Medulla oblongata (tissue), 1 donor: ENCODE measurements around the gene STX16.
A peak's percentile ranks its signal among the peaks of the same experiment; 100 is the strongest.

Experiments
- DNase-seq: peaks from one replicate; pipeline ENCODE4 v3.0.0-alpha.2; 2015; ENCODE audit errors: extremely low spot score

Gene STX16

DNA sequence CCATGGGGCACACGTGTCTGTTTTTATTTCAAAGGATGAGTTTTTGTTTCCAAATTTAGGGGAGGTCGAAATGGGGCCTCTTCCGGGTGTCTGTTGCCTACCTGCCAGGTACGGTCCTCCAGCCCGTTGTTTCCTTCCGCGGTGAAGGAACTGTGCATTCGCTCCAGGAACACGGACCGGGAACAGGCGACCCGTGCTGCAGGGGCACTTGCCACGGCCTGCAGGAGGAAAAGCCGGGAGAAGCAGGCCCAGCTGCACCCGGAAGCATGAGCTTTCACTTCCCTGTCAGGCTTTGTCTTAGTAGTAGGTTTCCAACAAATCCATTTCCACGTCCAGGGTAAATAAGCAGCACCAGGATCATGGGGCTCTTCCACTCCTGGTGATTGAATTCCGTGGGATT lies 24.6 kb downstream of the STX16 start:
- no peak for DNase-seq

DNA sequence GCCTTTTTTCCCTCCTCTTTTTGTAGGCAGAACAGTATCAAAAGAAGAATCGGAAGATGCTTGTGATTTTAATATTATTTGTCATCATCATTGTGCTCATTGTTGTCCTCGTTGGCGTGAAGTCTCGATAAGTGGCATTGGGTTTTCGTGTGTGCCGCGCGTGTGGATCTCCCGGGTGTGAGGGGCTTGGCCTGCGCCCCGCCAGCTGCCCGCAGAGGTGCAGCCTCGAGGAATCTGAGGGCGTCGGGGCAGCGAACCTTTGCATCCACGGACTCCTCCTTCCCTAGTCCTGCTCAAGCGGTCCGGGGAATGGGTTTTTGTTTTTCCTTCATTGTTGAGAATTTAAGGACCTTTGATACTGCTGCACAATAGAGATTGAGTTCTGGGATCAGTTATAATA lies 25.1 kb downstream of the STX16 start:
- no peak for DNase-seq

DNA sequence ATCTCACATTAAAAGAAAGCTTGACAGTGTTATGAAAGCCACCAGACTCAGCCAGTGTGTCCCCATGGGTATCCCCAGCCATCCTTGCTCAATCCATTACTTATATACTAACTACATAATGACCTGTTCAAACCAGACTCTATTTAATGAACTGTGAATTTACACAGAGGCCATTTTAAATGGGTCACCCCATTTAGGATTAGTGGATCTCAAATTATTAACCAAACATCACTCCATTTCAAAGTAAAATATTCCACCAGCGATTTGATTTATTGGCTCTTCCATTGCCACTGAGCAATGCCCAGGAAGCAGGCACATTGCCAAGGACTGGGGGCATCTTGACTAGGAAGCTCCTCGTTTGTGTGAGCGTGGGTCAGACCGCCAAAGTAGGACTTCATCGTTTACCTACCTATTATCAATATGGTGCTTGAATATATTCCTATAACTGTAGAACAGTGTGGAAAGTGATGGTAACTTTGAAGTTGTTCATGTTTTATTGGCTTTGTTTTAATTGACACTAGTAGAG lies 26.1 kb downstream of the STX16 start:
- no peak for DNase-seq

DNA sequence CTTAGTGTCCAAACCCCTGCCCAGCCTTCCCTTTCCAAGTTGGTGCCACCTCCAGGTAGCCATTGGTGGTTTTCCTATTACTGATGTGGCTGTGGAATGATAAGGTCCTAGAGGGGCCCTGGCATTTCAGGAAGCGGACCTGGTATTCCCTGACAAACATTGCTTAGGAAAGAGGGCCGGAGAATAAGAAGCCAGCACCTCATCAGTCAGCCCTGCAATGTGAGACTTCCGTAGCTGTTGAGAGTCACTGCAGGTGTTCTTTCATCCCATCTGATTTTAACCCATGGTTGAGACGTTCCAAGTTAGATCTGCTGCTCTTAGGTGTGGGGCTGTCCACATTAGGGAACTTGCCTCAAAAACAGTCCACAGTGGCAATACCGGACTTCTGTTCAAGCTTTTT lies 26.7 kb downstream of the STX16 start:
- no peak for DNase-seq

- DNase-seq, result no peak
Measured at GRCh38 chr20:58678806-58679205, 27.7 kb downstream of the STX16 start.

GRCh38 chr20:58682656-58683531 lies 31.8 kb downstream of the STX16 start:
- no peak for DNase-seq

DNA sequence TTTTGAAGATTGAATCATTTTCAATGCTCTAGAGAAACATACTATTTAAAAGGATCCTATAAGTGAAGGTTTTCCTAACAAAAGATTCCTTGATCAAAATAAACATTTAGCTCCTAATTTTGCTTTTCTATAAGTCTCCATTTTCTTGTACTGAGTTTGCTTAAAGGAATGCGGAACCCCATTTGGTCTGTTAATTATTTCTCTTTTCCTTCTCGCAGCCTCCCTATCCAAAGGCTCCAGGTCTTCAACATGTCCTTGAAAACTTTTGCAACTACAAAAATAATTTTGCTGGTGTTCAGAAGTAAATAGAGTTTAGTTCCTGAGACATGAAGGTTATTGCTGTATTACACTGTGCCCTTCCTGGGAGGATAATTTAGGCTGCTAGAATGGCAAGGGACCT lies 33.2 kb downstream of the STX16 start:
- DNase-seq, result no peak

DNA sequence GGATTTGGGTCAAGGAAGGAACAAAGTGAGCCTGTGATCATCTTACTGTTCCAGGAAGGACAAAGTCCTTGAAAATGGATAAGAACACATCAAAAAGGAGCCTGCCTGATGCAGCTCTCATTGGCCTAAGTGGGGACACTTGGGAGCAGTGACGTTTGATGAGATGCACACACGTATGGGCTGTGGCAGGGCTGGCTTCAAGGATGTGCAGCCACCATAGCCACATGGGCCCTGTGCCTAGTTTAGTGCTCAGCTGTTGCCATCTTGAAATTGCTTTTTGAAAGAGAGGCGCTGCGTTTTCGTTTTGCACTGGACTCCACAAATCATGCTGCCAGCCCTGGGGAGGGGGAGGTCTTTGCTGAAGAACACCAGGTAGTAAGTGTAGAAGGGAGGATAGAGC lies 34.9 kb downstream of the STX16 start:
- DNase-seq, result no peak

DNA sequence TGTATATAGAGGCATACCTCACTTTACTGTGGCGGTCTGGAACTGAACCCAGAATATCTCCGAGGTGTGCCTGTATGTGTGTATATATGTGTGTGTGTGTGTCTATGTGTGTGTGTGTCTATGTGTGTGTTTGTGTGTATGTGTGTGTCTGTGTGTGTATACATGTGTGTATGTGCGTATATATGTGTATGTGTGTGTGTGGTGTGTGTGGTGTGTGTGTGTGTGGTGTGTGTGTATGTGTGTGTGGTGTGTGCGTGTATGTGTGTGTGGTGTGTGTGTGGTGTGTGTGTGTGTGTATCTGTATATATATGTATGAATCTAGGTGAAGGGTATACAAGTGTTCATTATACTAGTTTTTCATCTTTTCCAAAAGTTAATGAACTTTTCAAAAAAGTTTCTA lies 37.3 kb downstream of the STX16 start:
- DNase-seq, result no peak

DNA sequence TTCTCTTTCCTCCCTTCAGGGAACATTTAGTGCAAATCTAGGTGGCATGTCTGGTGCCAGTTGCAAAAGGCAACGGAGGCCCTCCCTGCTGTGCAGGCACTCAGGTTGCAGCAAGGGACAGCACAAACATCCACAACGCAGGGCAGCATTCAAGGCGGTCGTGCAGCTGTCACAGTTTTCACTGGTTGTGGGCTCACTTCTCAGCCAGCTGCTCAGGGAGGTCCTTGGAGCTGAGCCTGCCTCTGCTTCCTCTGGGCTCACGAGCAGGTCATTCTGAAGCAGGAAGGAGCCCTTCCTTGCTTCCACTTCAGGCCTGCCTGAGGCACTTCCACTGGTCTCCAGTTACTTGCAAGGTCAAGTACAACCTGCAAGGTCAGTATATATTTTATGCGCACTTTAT lies 37.8 kb downstream of the STX16 start:
- DNase-seq, result no peak

DNA sequence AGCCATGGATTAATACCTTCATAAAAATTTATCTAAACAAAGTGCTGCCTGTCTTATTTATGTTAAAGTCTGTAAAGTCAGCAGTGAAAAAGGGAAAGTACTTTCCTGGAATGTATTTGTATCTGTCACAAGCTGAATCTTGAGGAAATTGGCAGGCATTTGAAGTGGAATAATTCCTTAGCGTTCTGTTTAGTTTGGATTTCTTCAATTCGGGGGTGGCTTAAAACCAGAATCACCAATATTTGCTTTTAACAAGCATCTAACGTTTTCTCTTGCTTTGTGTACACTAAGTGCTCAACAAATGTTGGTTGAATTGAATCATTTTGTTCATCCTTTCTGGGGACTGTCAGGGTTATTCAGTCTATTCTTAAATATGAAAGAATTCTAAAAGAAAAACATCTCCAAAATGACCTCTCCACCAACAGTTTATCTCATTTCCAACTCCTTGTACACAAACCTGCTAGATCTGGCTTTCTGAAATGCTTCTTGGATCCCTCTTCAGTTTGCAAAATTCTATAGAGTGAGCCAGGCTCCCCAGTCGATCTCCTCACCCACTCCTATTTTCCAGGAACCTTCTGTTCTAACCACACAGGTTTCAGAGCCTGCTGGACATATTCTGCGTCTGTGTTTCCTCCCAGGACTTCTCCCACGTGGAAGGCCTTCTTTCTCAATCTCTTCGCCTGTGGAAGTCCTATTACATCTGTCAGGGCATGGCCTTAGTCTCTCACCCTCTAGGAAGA lies 39.5 kb downstream of the STX16 start:
- no peak for DNase-seq

DNA sequence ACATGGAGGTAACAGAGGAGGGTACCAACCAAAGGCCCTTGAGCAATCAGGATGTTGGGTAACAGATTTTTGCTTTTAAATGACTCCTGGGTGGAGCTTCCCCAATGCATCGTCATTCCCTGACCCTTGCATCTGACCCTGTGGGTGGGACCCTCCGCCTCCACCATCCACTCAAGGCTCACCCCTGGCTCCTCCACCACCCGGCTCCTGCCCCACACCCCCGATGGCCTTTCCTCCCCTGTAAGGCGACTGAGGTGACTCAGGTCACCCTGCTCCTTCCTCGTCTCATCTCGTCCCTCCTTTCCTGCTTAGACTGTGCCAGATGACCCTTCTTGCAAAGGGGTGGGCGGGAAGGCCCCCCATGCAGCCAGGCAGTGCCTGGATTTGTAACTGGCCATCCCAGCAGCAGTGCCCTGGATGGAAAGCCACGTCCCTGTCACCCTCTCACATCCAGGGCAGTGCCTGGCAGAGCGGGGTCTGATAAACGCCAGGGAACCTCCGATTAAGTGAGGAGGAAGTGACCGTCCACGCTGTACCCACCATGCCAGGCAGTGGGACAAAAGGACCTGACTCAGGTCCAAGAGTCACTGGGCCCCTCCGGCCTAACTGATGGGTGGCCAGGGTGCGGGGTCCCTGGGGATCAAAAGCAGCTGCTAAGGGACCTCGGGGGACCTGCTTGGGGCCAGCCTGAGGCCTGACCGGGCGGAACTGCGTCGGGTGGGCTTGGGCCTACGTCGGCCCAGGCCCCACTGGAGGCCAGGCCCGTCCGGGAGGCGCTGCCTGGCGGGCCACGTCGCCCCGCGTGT lies 40.9 kb downstream of the STX16 start:
- DNase-seq, result peak; percentile 14

DNA sequence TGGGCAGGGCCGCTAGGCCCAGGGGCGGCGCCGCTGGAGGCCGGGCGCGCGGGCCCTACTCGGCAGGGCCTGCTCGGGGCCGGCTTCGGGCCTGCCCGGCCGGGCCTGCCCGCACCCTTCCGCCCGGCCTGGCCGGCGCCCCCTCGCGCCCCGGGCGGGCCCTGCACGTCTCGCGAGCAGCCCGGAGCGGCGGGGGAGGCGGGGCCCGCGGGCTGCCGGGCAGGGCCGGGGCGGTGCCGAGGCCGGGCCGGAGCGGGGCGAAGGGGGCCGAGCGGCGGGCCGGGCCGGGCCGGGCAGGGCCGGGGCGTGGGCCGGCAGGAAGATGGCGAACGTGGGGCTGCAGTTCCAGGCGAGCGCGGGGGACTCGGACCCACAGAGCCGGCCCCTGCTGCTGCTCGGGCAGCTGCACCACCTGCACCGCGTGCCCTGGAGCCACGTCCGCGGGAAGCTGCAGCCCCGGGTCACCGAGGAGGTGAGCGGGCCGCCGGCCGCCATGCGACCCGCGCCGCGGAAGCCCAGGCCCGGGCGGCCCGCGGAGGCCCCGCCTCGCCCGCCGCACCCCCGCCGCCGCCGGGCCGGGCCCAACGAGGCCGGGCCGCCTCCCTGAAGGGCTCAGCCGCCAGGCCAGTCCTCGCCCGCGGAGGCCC lies 41.6 kb downstream of the STX16 start, which contains the start of gene NPEPL1:
NPEPL1 (plus strand) TSS at position 222 of the 647 bp plus-strand sequence; CDS start at position 323, 101 bp downstream.
- DNase-seq, result peak; percentile 71

DNA sequence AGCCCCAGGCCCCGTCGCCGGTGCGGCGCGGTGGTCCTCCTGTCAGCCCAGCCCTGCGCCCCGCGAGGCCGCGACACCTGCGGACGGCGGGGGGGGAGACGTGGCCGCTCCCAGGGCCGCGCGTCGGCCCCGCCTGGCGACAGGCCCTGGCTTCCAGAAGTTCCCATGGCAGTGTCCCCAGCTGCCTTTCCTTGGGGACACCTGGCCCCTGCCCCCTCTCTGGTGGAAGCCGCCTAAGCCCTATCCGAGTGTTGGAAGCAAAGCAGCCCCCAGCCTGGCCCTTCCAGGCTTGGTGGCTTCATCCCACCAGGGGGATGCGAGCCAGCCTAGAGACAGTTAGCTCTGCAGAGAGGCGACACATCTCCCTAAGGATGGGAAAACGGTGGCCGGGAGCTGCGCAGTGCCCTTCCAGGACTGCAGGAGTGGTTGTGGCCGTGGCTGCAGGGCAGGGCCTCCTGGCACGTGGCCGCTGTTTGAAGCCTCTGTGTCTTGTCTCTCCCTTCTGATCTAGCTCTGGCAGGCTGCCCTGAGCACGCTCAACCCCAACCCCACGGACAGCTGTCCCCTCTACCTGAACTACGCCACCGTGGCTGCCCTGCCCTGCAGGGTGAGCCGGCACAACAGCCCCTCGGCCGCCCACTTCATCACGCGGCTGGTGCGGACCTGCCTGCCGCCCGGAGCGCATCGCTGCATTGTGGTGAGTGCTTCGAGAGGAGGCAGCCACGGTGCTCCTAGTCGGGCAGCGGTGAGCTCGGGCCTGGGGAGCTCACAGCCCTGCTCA lies 42.3 kb downstream of the STX16 start:
- DNase-seq, result peak; percentile 17

DNA sequence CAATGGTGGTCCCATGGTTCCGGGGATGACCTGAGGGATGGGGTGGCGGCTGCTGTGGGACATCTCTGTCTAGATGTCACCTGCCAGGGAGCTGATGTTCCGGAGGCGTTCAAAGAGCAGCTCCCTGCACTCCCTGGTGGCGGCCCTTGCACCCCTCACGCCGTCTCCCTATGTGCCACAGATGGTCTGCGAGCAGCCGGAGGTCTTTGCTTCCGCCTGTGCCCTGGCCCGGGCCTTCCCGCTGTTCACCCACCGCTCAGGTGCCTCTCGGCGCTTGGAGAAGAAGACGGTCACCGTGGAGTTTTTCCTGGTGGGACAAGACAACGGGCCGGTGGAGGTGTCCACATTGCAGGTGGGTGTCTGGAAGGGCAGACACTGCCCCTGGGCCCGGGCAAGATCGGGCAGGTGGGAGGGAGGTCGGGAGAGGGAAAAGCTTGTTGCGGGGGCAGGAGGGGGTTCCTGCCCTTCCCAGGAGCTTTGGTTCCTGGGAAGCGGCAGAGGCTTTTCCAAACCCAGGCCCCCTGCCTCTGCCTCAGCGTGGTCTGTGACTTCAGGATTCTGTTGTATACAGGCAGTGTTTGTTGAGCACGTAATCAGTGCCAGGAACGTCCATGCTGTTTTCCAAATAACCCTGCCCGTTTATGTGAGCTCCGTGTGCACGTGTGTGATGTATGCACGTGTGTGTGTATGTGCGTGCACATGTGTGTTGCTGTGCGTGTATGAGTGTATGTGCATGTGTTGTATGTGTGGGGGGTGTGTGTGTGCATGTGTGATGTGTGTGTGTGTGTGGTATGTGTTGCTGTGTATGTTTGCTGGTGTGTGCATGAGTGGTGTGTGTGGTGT lies 43.4 kb downstream of the STX16 start:
- DNase-seq, result no peak

DNA sequence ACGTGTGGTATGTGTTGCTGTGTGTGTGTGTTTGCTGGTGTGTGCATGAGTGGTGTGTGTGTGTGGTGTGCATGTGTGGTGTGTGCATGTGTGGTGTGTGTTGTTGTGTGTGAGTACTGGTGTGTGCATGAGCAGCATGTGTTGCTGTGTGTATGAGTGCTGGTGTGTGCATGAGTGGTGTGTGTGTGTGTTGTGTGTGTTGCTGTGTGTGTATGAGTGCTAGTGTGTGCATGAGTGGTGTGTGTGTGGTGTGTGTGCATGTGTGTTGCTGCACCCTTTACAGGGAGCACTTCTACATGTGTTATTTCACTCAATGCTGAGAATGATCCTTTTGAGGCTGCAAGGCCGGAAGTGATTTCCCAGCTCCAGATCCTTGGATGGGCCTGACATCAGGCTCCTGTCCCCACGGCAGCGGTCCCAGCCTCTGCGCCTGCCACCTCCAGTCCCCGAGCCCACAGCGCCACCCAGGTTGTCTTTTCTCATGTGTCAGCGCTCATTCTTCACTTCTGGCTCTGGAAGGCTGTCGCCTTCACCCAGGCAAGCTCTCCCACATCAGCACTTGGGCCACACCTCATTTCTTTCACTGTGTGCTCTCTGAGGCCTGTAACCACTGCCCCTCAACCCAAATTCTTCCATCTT lies 44.1 kb downstream of the STX16 start:
- DNase-seq, result no peak

DNA sequence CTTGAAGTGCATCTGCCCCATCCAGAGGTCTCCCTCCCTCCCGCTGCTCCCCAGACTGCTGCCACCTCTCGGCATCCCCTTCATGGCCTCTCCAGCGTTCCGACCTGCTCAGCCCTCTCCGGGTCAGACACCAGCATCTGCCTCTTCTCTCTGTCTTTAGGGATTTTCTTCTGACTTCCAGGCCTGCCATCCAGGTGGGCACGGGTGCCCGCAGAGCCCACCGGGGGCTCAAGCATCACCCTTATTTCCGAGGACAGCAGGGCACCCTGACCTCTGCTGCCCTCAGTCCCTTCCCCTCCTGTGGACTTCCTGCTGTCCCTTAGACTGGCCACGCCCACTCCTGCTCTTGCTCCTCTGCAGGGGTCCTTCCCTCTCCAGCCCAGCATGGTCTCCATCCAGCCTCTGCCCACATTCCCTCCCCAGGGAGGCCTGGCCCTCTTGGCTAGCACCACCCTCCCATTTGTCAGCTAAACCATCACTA lies 44.9 kb downstream of the STX16 start:
- no peak for DNase-seq

DNA sequence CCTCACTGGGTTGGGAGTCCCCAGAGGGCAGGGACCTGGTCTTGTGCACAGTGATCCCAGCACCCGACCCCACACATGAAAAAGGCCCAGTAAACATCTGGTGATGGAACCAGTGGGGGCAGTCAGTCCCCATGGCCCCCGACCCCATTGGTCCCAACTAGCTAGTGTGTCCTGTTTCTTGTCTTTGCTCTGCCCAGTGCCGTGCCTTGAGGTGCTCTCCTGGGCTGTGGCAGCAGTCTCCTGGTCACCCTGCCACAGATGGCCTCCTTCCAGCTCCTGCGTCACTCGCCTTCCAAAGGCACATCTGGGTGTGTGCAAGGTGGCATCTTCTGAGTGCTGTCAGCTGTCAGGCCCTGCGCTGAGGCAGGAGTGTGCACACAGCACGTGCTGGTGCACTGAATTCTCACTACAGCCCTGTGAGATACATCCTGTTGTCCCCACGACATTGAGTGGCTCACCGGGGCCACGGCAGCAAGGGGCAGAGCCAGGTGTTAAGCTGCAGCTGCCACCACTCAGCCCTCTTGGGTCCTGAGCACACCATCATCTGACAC lies 45.4 kb downstream of the STX16 start:
- DNase-seq, result no peak
